Mucosa of stomach (tissue), 1 donor: ENCODE measurements around the gene SOX13.
"Not testable (repeated sequence)": the region's sequence is repeated elsewhere in the genome, so short reads cannot be mapped to it uniquely, and the experiment has no call there.

Experiments
- H3K27me3 ChIP-seq: one replicate; pipeline ENCODE4 v1.7.0; 2013; ENCODE audit warnings: mild to moderate bottlenecking, low read length; ENCODE audit not compliant: control insufficient read depth, insufficient read depth
- H3K36me3 ChIP-seq: one replicate; pipeline ENCODE4 v1.7.0; 2013; ENCODE audit warnings: low read length; ENCODE audit not compliant: control insufficient read depth, insufficient read depth
- H3K4me1 ChIP-seq: one replicate; pipeline ENCODE4 v1.7.0; 2013; ENCODE audit warnings: mild to moderate bottlenecking, low read length; ENCODE audit not compliant: control insufficient read depth, insufficient read depth
- H3K4me3 ChIP-seq: one replicate; pipeline ENCODE4 v1.7.0; 2013; ENCODE audit warnings: low read length
- H3K9ac ChIP-seq: one replicate; pipeline ENCODE4 v1.7.0; 2013; ENCODE audit warnings: mild to moderate bottlenecking, low read length, moderate library complexity
- H3K9me3 ChIP-seq: one replicate; pipeline ENCODE4 v1.7.0; 2013; ENCODE audit warnings: mild to moderate bottlenecking, low read length, moderate library complexity; ENCODE audit not compliant: control insufficient read depth
- donor health status: Pancreatic carcinoma.

Gene SOX13

GRCh38 chr1:204042516-204042915 is 30.4 kb upstream of the SOX13 start:
- no peak overlapping the region for H3K9ac ChIP-seq
- H3K4me3 ChIP-seq: no peak overlapping the region
- peaks cover 7% of the 10 kb centered on the region for H3K4me1 ChIP-seq
- no peaks in the 10 kb centered on the region for H3K9me3 ChIP-seq
- no peaks in the 10 kb centered on the region for H3K36me3 ChIP-seq
- no peaks in the 10 kb centered on the region for H3K27me3 ChIP-seq

GRCh38 chr1:204043680-204044079 is 29.2 kb upstream of the SOX13 start:
- H3K9me3 ChIP-seq: no peaks in the 10 kb centered on the region
- no peaks in the 10 kb centered on the region for H3K36me3 ChIP-seq
- no peak overlapping the region for H3K4me3 ChIP-seq
- no peak overlapping the region for H3K9ac ChIP-seq
- no peaks in the 10 kb centered on the region for H3K27me3 ChIP-seq
- H3K4me1 ChIP-seq: peaks cover 7% of the 10 kb centered on the region

- H3K9ac ChIP-seq: no peak overlapping the region
- H3K36me3 ChIP-seq: no peaks in the 10 kb centered on the region
- no peak overlapping the region for H3K4me3 ChIP-seq
- H3K9me3 ChIP-seq: no peaks in the 10 kb centered on the region
- H3K27me3 ChIP-seq: no peaks in the 10 kb centered on the region
- peaks cover 7% of the 10 kb centered on the region for H3K4me1 ChIP-seq
Measured at GRCh38 chr1:204044448-204044847, 28.5 kb upstream of the SOX13 start.

- Histone ChIP-seq H3K27me3 (no peaks in the 10 kb centered on the region), H3K4me3 (no peak overlapping the region), H3K9ac (no peak overlapping the region), H3K4me1 (peaks cover 7% of the 10 kb centered on the region), H3K36me3 (no peaks in the 10 kb centered on the region), H3K9me3 (no peaks in the 10 kb centered on the region)
Measured at GRCh38 chr1:204045430-204045829, 27.5 kb upstream of the SOX13 start.

- H3K36me3 ChIP-seq: no peaks in the 10 kb centered on the region
- H3K4me1 ChIP-seq: peaks cover 2% of the 10 kb centered on the region
- H3K9ac ChIP-seq: no peak overlapping the region
- no peaks in the 10 kb centered on the region for H3K9me3 ChIP-seq
- no peaks in the 10 kb centered on the region for H3K27me3 ChIP-seq
- H3K4me3 ChIP-seq: no peak overlapping the region
Measured at GRCh38 chr1:204046346-204046745, 26.6 kb upstream of the SOX13 start.

GRCh38 chr1:204048796-204049195 is 24.1 kb upstream of the SOX13 start:
- not testable (repeated sequence) for H3K36me3 ChIP-seq, H3K9ac ChIP-seq, H3K27me3 ChIP-seq, H3K4me3 ChIP-seq, H3K9me3 ChIP-seq, H3K4me1 ChIP-seq

- Histone ChIP-seq H3K4me3 (no peak overlapping the region), H3K9ac (no peak overlapping the region), H3K36me3 (no peaks in the 10 kb centered on the region), H3K27me3 (no peaks in the 10 kb centered on the region), H3K9me3 (no peaks in the 10 kb centered on the region), H3K4me1 (no peaks in the 10 kb centered on the region)
Measured at GRCh38 chr1:204051258-204051657, 21.7 kb upstream of the SOX13 start.

GRCh38 chr1:204051718-204052117 is 21.2 kb upstream of the SOX13 start:
- Histone ChIP-seq H3K27me3 (no peaks in the 10 kb centered on the region), H3K9ac (no peak overlapping the region), H3K4me3 (no peak overlapping the region), H3K36me3 (no peaks in the 10 kb centered on the region), H3K9me3 (no peaks in the 10 kb centered on the region), H3K4me1 (no peaks in the 10 kb centered on the region)

GRCh38 chr1:204053893-204054292 is 19.0 kb upstream of the SOX13 start:
- H3K36me3 ChIP-seq: no peaks in the 10 kb centered on the region
- no peak overlapping the region for H3K4me3 ChIP-seq
- no peaks in the 10 kb centered on the region for H3K27me3 ChIP-seq
- H3K9me3 ChIP-seq: no peaks in the 10 kb centered on the region
- H3K4me1 ChIP-seq: no peaks in the 10 kb centered on the region
- no peak overlapping the region for H3K9ac ChIP-seq

GRCh38 chr1:204059970-204060369 is 12.9 kb upstream of the SOX13 start:
- Histone ChIP-seq H3K36me3 (no peaks in the 10 kb centered on the region), H3K27me3 (no peaks in the 10 kb centered on the region), H3K9me3 (no peaks in the 10 kb centered on the region), H3K9ac (no peak overlapping the region), H3K4me3 (no peak overlapping the region), H3K4me1 (peaks cover 2% of the 10 kb centered on the region)

- Histone ChIP-seq H3K9me3 (no peaks in the 10 kb centered on the region), H3K36me3 (no peaks in the 10 kb centered on the region), H3K4me3 (no peak overlapping the region), H3K4me1 (peaks cover 11% of the 10 kb centered on the region), H3K27me3 (no peaks in the 10 kb centered on the region), H3K9ac (no peak overlapping the region)
Measured at GRCh38 chr1:204062106-204062505, 10.8 kb upstream of the SOX13 start.

GRCh38 chr1:204065174-204065985 is 7.5 kb upstream of the SOX13 start:
- Histone ChIP-seq H3K9me3 (no peaks in the 10 kb centered on the region), H3K27me3 (no peaks in the 10 kb centered on the region), H3K4me3 (no peak overlapping the region), H3K36me3 (no peaks in the 10 kb centered on the region), H3K9ac (no peak overlapping the region), H3K4me1 (peaks cover 11% of the 10 kb centered on the region)

GRCh38 chr1:204065986-204066300 is 7.0 kb upstream of the SOX13 start:
- H3K9ac ChIP-seq: no peak overlapping the region
- H3K27me3 ChIP-seq: no peaks in the 10 kb centered on the region
- no peaks in the 10 kb centered on the region for H3K9me3 ChIP-seq
- H3K36me3 ChIP-seq: no peaks in the 10 kb centered on the region
- peaks cover 11% of the 10 kb centered on the region for H3K4me1 ChIP-seq
- no peak overlapping the region for H3K4me3 ChIP-seq
